Liver (tissue), 9 donors: Measurements from ENCODE around the gene PCNT. TPM values are rescaled to one million over a fixed set of nuclear protein-coding genes. Genes with fewer than 3 reads are reported as not detected.

Experiments
- DNase-seq: peaks from one replicate; pipeline ENCODE4 v3.0.0-alpha.2; 2017; ENCODE audit warnings: low spot score
- H3K27ac ChIP-seq, 2 donors: one replicate each; pipeline ENCODE4 v1.7.0; 2013; ENCODE audit warnings: inconsistent platforms in 2 of 2, low read length in 2 of 2, control low read depth in 1 of 2, low read depth in 1 of 2, mild to moderate bottlenecking in 1 of 2
- H3K27me3 ChIP-seq, 4 donors: one replicate each; pipeline versions ENCODE4 v1.6.1 to v1.7.0; 2013; ENCODE audit warnings: low read length in 3 of 4, inconsistent platforms in 1 of 4, mild to moderate bottlenecking in 1 of 4, moderate library complexity in 1 of 4; ENCODE audit not compliant: control insufficient read depth in 4 of 4, insufficient read depth in 4 of 4
- H3K36me3 ChIP-seq, 4 donors: one replicate each; pipeline versions ENCODE4 v1.6.1 to v1.7.0; 2013; ENCODE audit warnings: low read length in 3 of 4, mild to moderate bottlenecking in 3 of 4, low read depth in 1 of 4, moderate library complexity in 1 of 4; ENCODE audit not compliant: control insufficient read depth in 4 of 4, insufficient read depth in 3 of 4
- H3K4me1 ChIP-seq, 4 donors: one replicate each; pipeline versions ENCODE4 v1.6.1 to v1.7.0; 2013; ENCODE audit warnings: low read length in 3 of 4, mild to moderate bottlenecking in 3 of 4, moderate library complexity in 1 of 4; ENCODE audit not compliant: control insufficient read depth in 4 of 4, insufficient read depth in 4 of 4
- H3K4me3 ChIP-seq, 3 donors: one replicate each; pipeline versions ENCODE4 v1.6.1 to v1.7.0; 2013; ENCODE audit warnings: low read length in 3 of 3, control low read depth in 1 of 3, low read depth in 1 of 3, mild to moderate bottlenecking in 1 of 3
- H3K9ac ChIP-seq, 2 donors: one replicate each; pipeline ENCODE4 v1.7.0; 2013; ENCODE audit warnings: low read length in 2 of 2, mild to moderate bottlenecking in 2 of 2, moderate library complexity in 2 of 2, control low read depth in 1 of 2, low read depth in 1 of 2
- H3K9me3 ChIP-seq, 4 donors: one replicate each; pipeline versions ENCODE4 v1.6.1 to v1.7.0; 2013; ENCODE audit warnings: low read length in 3 of 4; ENCODE audit not compliant: control insufficient read depth in 4 of 4
- ATF3 ChIP-seq: IDR thresholded peaks from 2 replicates; pipeline ENCODE4 v1.6.1; 2016; ENCODE audit warnings: antibody characterized with exemption
- CTCF ChIP-seq: fragments of 150-350 bp; IDR thresholded peaks from 2 replicates; pipeline ENCODE4 v1.5.1; 2017; ENCODE audit warnings: improper control_type of control experiment, low read depth, low read length; ENCODE audit not compliant: missing input control
- EGR1 ChIP-seq, 2 donors: IDR thresholded peaks; 2 replicates each; pipeline ENCODE4 v1.6.1; 2016 to 2018; ENCODE audit warnings: antibody characterized with exemption in 2 of 2, low read depth in 2 of 2
- FOXA1 ChIP-seq: IDR thresholded peaks from 2 replicates; pipeline ENCODE4 v1.6.1; 2016; ENCODE audit warnings: antibody characterized with exemption
- FOXA2 ChIP-seq: IDR thresholded peaks from 2 replicates; pipeline ENCODE4 v1.6.1; 2016; ENCODE audit warnings: antibody characterized with exemption
- GABPA ChIP-seq, 2 donors: IDR thresholded peaks in 1 of 2; conservative IDR thresholded peaks in 1 of 2; 2 replicates each; pipeline ENCODE4 v1.6.1; 2016; ENCODE audit warnings: antibody characterized with exemption in 2 of 2, mild to moderate bottlenecking in 1 of 2, moderate library complexity in 1 of 2
- HNF4G ChIP-seq: IDR thresholded peaks from 2 replicates; pipeline ENCODE4 v1.6.1; 2016; ENCODE audit warnings: antibody characterized with exemption
- JUND ChIP-seq, 2 donors: IDR thresholded peaks; 2 replicates each; pipeline ENCODE4 v1.6.1; 2016; ENCODE audit warnings: antibody characterized with exemption in 2 of 2
- MAX ChIP-seq: IDR thresholded peaks from 2 replicates; pipeline ENCODE4 v1.6.1; 2016; ENCODE audit warnings: antibody characterized with exemption
- NR2F2 ChIP-seq: IDR thresholded peaks from 2 replicates; pipeline ENCODE4 v1.6.1; 2016; ENCODE audit warnings: antibody characterized with exemption
- RAD21 ChIP-seq, 2 donors: IDR thresholded peaks; 2 replicates each; pipeline ENCODE4 v1.6.1; 2016; ENCODE audit warnings: antibody characterized with exemption in 2 of 2, mild to moderate bottlenecking in 2 of 2
- RXRA ChIP-seq, 2 donors: IDR thresholded peaks; 2 replicates each; pipeline ENCODE4 v1.6.1; 2017 to 2018; ENCODE audit warnings: antibody characterized with exemption in 2 of 2, mild to moderate bottlenecking in 1 of 2
- SP1 ChIP-seq: IDR thresholded peaks from 2 replicates; pipeline ENCODE4 v1.6.1; 2018; ENCODE audit warnings: antibody characterized with exemption, mild to moderate bottlenecking
- YY1 ChIP-seq: IDR thresholded peaks from 2 replicates; pipeline ENCODE4 v1.6.1; 2016; ENCODE audit warnings: antibody characterized with exemption, mild to moderate bottlenecking
- ZBTB33 ChIP-seq: IDR thresholded peaks from 2 replicates; pipeline ENCODE4 v1.6.1; 2016; ENCODE audit warnings: antibody characterized with exemption
- WGBS: extraction: QIAGEN DNeasy Blood & Tissue Kit; methylation state at CpG from one replicate; pipeline ENCODE4 v1.1.7; 2013; 5-methylcytosine and 5-hydroxymethylcytosine counted together
- polyA plus RNA-seq, 2 donors: library from polyadenylated mRNA; stranded (reverse) in 1 of 2; unstranded in 1 of 2; fragments of 200-250 nt in 1 of 2; fragments of >200 nt in 1 of 2; fragmentation: Nextera tagmentation in 1 of 2; extraction: Ambion mirVana in 1 of 2; gene quantifications; one replicate each; pipeline versions ENCODE4 v1.2.1 to v1.2.3, GENCODE V29; 2013 to 2015
- total RNA-seq, 2 donors: library from RNA; depleted of rRNA; stranded (reverse); fragments of >200 nt; gene quantifications; one replicate each; pipeline ENCODE4 v1.2.3, GENCODE V29; 2014
- donor health status: healthy.
- donor health status: healthy.
- donor health status: healthy.
- donor health status: healthy.
- donor health status: healthy.

The PCNT gene
- total and polyA plus RNA-seq, 4 donors = 6.7 to 36.8 (median 15.2) TPM

GRCh38 chr21:46356005-46356338 lies 32.0 kb downstream of the PCNT start:
- no peak overlapping the region for H3K9ac ChIP-seq

GRCh38 chr21:46356494-46357334 lies 32.8 kb downstream of the PCNT start:
- Histone ChIP-seq H3K4me1 (no peaks in the 10 kb centered on the region), H3K36me3 (peaks cover 20 to 69% (median 25%) of the 10 kb centered on the region in 4 donors), H3K27me3 (no peaks in the 10 kb centered on the region), H3K9ac (no peak overlapping the region), H3K27ac (no peak overlapping the region), H3K4me3 (no peak overlapping the region), H3K9me3 (no peaks in the 10 kb centered on the region)
- TF ChIP-seq ZBTB33 (no peak), MAX (no peak), YY1 (no peak), RXRA (IDR thresholded peaks at IDR 0.05) (no peak), GABPA (IDR thresholded peaks at IDR 0.05 in 1 of 2, conservative IDR thresholded peaks at IDR 0.05 in 1 of 2) (no peak), FOXA2 (no peak), RAD21 (IDR thresholded peaks at IDR 0.05) (no peak), SP1 (no peak), FOXA1 (no peak), CTCF (no peak), HNF4G (no peak), EGR1 (IDR thresholded peaks at IDR 0.05; ENCODE audit: low read depth in 2 of 2) (no peak), JUND (IDR thresholded peaks at IDR 0.05) (no peak), ATF3 (no peak), NR2F2 (no peak)
- WGBS = 93% methylated on average over 23 of the region's 23 CpGs
- no peak for DNase-seq

More at GRCh38 chr21:46356005-46356338, 32.0 kb downstream of the PCNT start:
- TF ChIP-seq EGR1 (IDR thresholded peaks at IDR 0.05; ENCODE audit: low read depth in 2 of 2) (no peak), NR2F2 (no peak), JUND (IDR thresholded peaks at IDR 0.05) (no peak), FOXA2 (no peak), CTCF (no peak), HNF4G (no peak)
- Histone ChIP-seq H3K4me3 (no peak overlapping the region), H3K9me3 (no peaks in the 10 kb centered on the region), H3K36me3 (peaks cover 22 to 71% (median 28%) of the 10 kb centered on the region in 4 donors), H3K27ac (no peak overlapping the region), H3K27me3 (no peaks in the 10 kb centered on the region), H3K4me1 (no peaks in the 10 kb centered on the region)
- WGBS = 96% methylated on average over 13 of the region's 13 CpGs
- no peak for DNase-seq
